H9 (cell line): ENCODE measurements around the gene HKDC1. TPM values are rescaled to one million over a fixed set of nuclear protein-coding genes. Genes with fewer than 3 reads are reported as not detected.

Experiments
- DNase-seq: peaks from one replicate; pipeline ENCODE4 v3.0.0-alpha.2; 2017
- H2AFZ ChIP-seq: one replicate; pipeline ENCODE4 v1.6.1; 2013; ENCODE audit warnings: mild to moderate bottlenecking, low read length, control low read depth, moderate library complexity
- H2AK5ac ChIP-seq: 2 replicates; pipeline ENCODE4 v1.6.1; 2013; ENCODE audit warnings: low read length, control low read depth, mixed read lengths; ENCODE audit not compliant: insufficient read length
- H2BK120ac ChIP-seq: one replicate; pipeline ENCODE4 v1.6.1; 2013; ENCODE audit warnings: low read depth, mild to moderate bottlenecking, low read length, control low read depth, inconsistent platforms; ENCODE audit not compliant: poor library complexity, severe bottlenecking
- H2BK12ac ChIP-seq: 2 replicates; pipeline ENCODE4 v1.6.1; 2013; ENCODE audit warnings: low read length, control low read depth, mixed read lengths, low read depth; ENCODE audit not compliant: insufficient read length
- H2BK15ac ChIP-seq: 2 replicates; pipeline ENCODE4 v1.6.1; 2013; ENCODE audit warnings: low read depth, low read length, control low read depth
- H2BK20ac ChIP-seq: one replicate; pipeline ENCODE4 v1.6.1; 2013; ENCODE audit warnings: low read depth, mild to moderate bottlenecking, low read length, control low read depth, inconsistent platforms; ENCODE audit not compliant: poor library complexity, severe bottlenecking
- H2BK5ac ChIP-seq: 2 replicates; pipeline ENCODE4 v1.6.1; 2013; ENCODE audit warnings: low read length, control low read depth, mixed read lengths; ENCODE audit not compliant: insufficient read length
- H3K14ac ChIP-seq: 2 replicates; pipeline ENCODE4 v1.6.1; 2013; ENCODE audit warnings: low read length, control low read depth; ENCODE audit not compliant: insufficient read depth
- H3K18ac ChIP-seq: 2 replicates; pipeline ENCODE4 v1.6.1; 2013; ENCODE audit warnings: low read depth, mild to moderate bottlenecking, mixed read lengths, low read length, control low read depth; ENCODE audit not compliant: insufficient read length
- H3K23ac ChIP-seq: 2 replicates; pipeline ENCODE4 v1.6.1; 2013; ENCODE audit warnings: low read length, control low read depth, mixed read lengths, low read depth; ENCODE audit not compliant: insufficient read length
- H3K23me2 ChIP-seq: 2 replicates; pipeline ENCODE4 v1.6.1; 2013; ENCODE audit warnings: low read depth, mild to moderate bottlenecking, mixed read lengths, low read length, control low read depth; ENCODE audit not compliant: insufficient read length, poor library complexity, severe bottlenecking
- H3K27ac ChIP-seq: 2 replicates; pipeline ENCODE4 v1.5.1; 2013; ENCODE audit warnings: low read length, control low read depth, mixed read lengths, low read depth; ENCODE audit not compliant: insufficient read length
- H3K27me3 ChIP-seq: 2 replicates; pipeline ENCODE4 v1.6.1; 2013; ENCODE audit warnings: low read length, control low read depth, inconsistent platforms; ENCODE audit not compliant: insufficient read depth
- H3K4ac ChIP-seq: 2 replicates; pipeline ENCODE4 v1.6.1; 2013; ENCODE audit warnings: low read depth, mild to moderate bottlenecking, control low read depth, inconsistent platforms, low read length, moderate library complexity
- H3K4me1 ChIP-seq: 2 replicates; pipeline ENCODE4 v1.6.1; 2013; ENCODE audit warnings: low read length, control low read depth, inconsistent platforms; ENCODE audit not compliant: insufficient read depth
- H3K4me2 ChIP-seq: 2 replicates; pipeline ENCODE4 v1.6.1; 2013; ENCODE audit warnings: low read length, control low read depth, mixed read lengths; ENCODE audit not compliant: insufficient read length, insufficient read depth
- H3K56ac ChIP-seq: 2 replicates; pipeline ENCODE4 v1.6.1; 2013; ENCODE audit warnings: low read depth, mild to moderate bottlenecking, mixed read lengths, low read length, control low read depth; ENCODE audit not compliant: insufficient read length
- H3K79me1 ChIP-seq: 2 replicates; pipeline ENCODE4 v1.6.1; 2013; ENCODE audit warnings: low read depth, mild to moderate bottlenecking, moderate library complexity, low read length, control low read depth, inconsistent platforms; ENCODE audit not compliant: insufficient read depth, poor library complexity, severe bottlenecking
- H3K79me2 ChIP-seq: 2 replicates; pipeline ENCODE4 v1.6.1; 2013; ENCODE audit warnings: low read length, control low read depth, inconsistent platforms; ENCODE audit not compliant: insufficient read depth
- H3K9ac ChIP-seq: 2 replicates; pipeline ENCODE4 v1.6.1; 2013; ENCODE audit warnings: low read length, control low read depth, mixed read lengths; ENCODE audit not compliant: insufficient read length; ENCODE audit errors: extremely low read depth
- H3K9me3 ChIP-seq: one replicate; pipeline ENCODE4 v1.6.1; 2013; ENCODE audit warnings: low read depth, low read length, inconsistent platforms; ENCODE audit not compliant: control insufficient read depth
- H3T11ph ChIP-seq: one replicate; pipeline ENCODE4 v1.6.1; 2013; ENCODE audit warnings: mild to moderate bottlenecking, low read length, control low read depth, inconsistent platforms
- H4K20me1 ChIP-seq: one replicate; pipeline ENCODE4 v1.6.1; 2013; ENCODE audit not compliant: control insufficient read depth, insufficient read length, insufficient read depth
- H4K5ac ChIP-seq: 2 replicates; pipeline ENCODE4 v1.6.1; 2013; ENCODE audit warnings: low read depth, mild to moderate bottlenecking, mixed read lengths, low read length, control low read depth; ENCODE audit not compliant: insufficient read length
- H4K8ac ChIP-seq: replicated peaks from 2 replicates; pipeline ENCODE4 v1.6.1; 2013; ENCODE audit warnings: low read length, control low read depth, mixed read lengths, low read depth; ENCODE audit not compliant: insufficient read length
- H4K91ac ChIP-seq: 2 replicates; pipeline ENCODE4 v1.6.1; 2013; ENCODE audit warnings: low read depth, mild to moderate bottlenecking, moderate library complexity, mixed read lengths, low read length, control low read depth; ENCODE audit not compliant: insufficient read length
- H3K27ac Mint-ChIP-seq, 3 experiments: 2 replicates in 2 of 3; 3 replicates in 1 of 3; pipeline ENCODE4 v1.8.0; 2020 to 2021; ENCODE audit warnings: mixed read lengths in 3 of 3, mild to moderate bottlenecking in 1 of 3, moderate library complexity in 1 of 3
- H3K27me3 Mint-ChIP-seq: 2 replicates; pipeline ENCODE4 v1.8.0; 2021; ENCODE audit warnings: low read depth, mild to moderate bottlenecking, moderate library complexity, mixed read lengths
- H3K36me3 Mint-ChIP-seq, 3 experiments: 2 replicates in 2 of 3; 3 replicates in 1 of 3; pipeline ENCODE4 v1.8.0; 2020 to 2021; ENCODE audit warnings: low read depth in 3 of 3, mixed read lengths in 3 of 3; ENCODE audit not compliant: insufficient read depth in 1 of 3
- H3K4me1 Mint-ChIP-seq, 2 experiments: 2 replicates each; pipeline ENCODE4 v1.8.0; 2020; ENCODE audit warnings: mixed read lengths in 2 of 2
- H3K4me3 Mint-ChIP-seq, 2 experiments: 2 replicates in 1 of 2; 3 replicates in 1 of 2; pipeline ENCODE4 v1.8.0; 2020 to 2021; ENCODE audit warnings: mild to moderate bottlenecking in 2 of 2, mixed read lengths in 2 of 2, moderate library complexity in 1 of 2
- H3K9me3 Mint-ChIP-seq, 2 experiments: 2 replicates in 1 of 2; 3 replicates in 1 of 2; pipeline ENCODE4 v1.8.0; 2020; ENCODE audit warnings: mild to moderate bottlenecking in 2 of 2, mixed read lengths in 2 of 2, moderate library complexity in 1 of 2
- CTCF ChIP-seq: fragments of 200-600 bp; sonication (generic); conservative IDR thresholded peaks from 3 replicates; pipeline ENCODE4 v1.8.0; 2021; ENCODE audit warnings: antibody characterized with exemption, mild to moderate bottlenecking
- WGBS: extraction: QIAGEN DNeasy Blood & Tissue Kit; methylation state at CpG from one replicate; pipeline ENCODE4 v1.1.7; 2013; ENCODE audit warnings: missing lambda C conversion rate, low lambda C conversion rate, mixed read lengths; ENCODE audit not compliant: insufficient read length; ENCODE audit errors: extremely low coverage; 5-methylcytosine and 5-hydroxymethylcytosine counted together
- total RNA-seq: library from RNA; stranded (reverse); gene quantifications from 2 replicates; pipeline ENCODE4 v1.2.1, GENCODE V29; 2021

The HKDC1 gene
- total RNA-seq, 1 experiment from 2014 or later: not detected

DNA sequence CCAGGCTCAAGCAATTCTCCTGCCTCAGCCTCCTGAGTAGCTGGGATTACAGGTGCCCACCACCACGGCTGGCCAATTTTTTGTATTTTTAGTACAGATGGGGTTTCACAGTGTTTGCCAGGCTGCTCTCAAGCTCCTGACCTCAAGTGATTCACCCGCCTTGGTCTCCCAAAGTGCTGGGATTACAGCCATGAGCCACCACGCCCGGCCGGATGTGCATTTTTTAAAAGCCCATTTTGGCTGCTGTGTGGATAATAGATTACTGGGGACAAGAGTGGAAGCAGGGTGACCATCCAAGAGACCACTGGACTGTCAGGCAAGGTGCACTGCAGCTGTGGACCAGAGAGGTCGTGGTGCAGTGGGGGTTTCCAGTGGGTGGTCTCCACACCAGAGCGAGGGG lies 21.4 kb downstream of the HKDC1 start:
- no peaks in the 10 kb centered on the region for H3K9me3 Mint-ChIP-seq
- H2BK5ac ChIP-seq: no peak overlapping the region
- no peak overlapping the region for H3T11ph ChIP-seq
- H2BK15ac ChIP-seq: no peak overlapping the region
- H3K4ac ChIP-seq: no peak overlapping the region
- H3K14ac ChIP-seq: no peak overlapping the region
- no peaks in the 10 kb centered on the region for H3K79me2 ChIP-seq
- H3K79me1 ChIP-seq: no peaks in the 10 kb centered on the region
- no peaks in the 10 kb centered on the region for H4K20me1 ChIP-seq
- H3K56ac ChIP-seq: no peak overlapping the region
- H2AFZ ChIP-seq: no peak overlapping the region
- no peaks in the 10 kb centered on the region for H3K9me3 ChIP-seq
- no peaks in the 10 kb centered on the region for H3K4me1 ChIP-seq
- no peak overlapping the region for H3K27ac ChIP-seq
- no peak overlapping the region for H3K27ac Mint-ChIP-seq
- peaks cover 18 to 19% of the 10 kb centered on the region in 2 experiments for H3K4me1 Mint-ChIP-seq
- TF ChIP-seq CTCF: no peak
- no peak overlapping the region for H4K5ac ChIP-seq
- H3K23ac ChIP-seq: no peak overlapping the region
- no peak overlapping the region for H2AK5ac ChIP-seq
- no peaks in the 10 kb centered on the region for H3K23me2 ChIP-seq
- no CpG with 5 or more reads among the region's 7 CpGs for WGBS
- no peak for DNase-seq
- H3K36me3 Mint-ChIP-seq: no peaks in the 10 kb centered on the region
- H2BK12ac ChIP-seq: no peak overlapping the region
- no peak overlapping the region for H3K4me2 ChIP-seq
- no peak overlapping the region for H3K4me3 Mint-ChIP-seq
- no peak overlapping the region for H3K18ac ChIP-seq
- no peak overlapping the region for H4K91ac ChIP-seq
- no peak overlapping the region for H3K9ac ChIP-seq
- H2BK20ac ChIP-seq: no peak overlapping the region
- H2BK120ac ChIP-seq: no peak overlapping the region
- H3K27me3 ChIP-seq: no peaks in the 10 kb centered on the region
- peaks cover 6% of the 10 kb centered on the region for H3K27me3 Mint-ChIP-seq
- no peak overlapping the region for H4K8ac ChIP-seq
